Prostate gland (tissue), 2 donors: ENCODE data around the gene APAF1.

Source experiments
- CTCF ChIP-seq, 4 experiments: fragments of 200-600 bp in 2 of 4; fragments of 450-650 bp in 2 of 4; sonication (generic) in 2 of 4; IDR thresholded peaks; 1 replicate in 3 of 4; 2 replicates in 1 of 4; pipeline ENCODE4 v1.5.1; 2016 to 2019; ENCODE audit warnings: antibody characterized with exemption in 4 of 4, mild to moderate bottlenecking in 2 of 4, moderate library complexity in 2 of 4
- POLR2A ChIP-seq: fragments of 450-650 bp; IDR thresholded peaks from one replicate; pipeline ENCODE4 v1.6.1; 2016; ENCODE audit warnings: antibody characterized with exemption, mild to moderate bottlenecking

- TF ChIP-seq POLR2A (no peak), CTCF (IDR thresholded peaks at IDR 0.05) (no peak)
These were observed 56.1 kb downstream of the APAF1 start for GRCh38 chr12:98701166-98701565.
